DOHH2 (cell line): ENCODE data around the gene ZNF366.

Experiments used
- H3F3A ChIP-seq: fragments of 200-600 bp; sonication (generic), shearing (Covaris generic); 2 replicates; pipeline ENCODE4 v1.6.0; 2016; ENCODE audit warnings: antibody characterized with exemption, mild to moderate bottlenecking; ENCODE audit not compliant: control insufficient read depth, insufficient read depth
- H3K27ac ChIP-seq: fragments of 200-600 bp; sonication (generic); 2 replicates; pipeline ENCODE4 v1.5.1; 2014; ENCODE audit warnings: low read depth, mild to moderate bottlenecking, low read length, moderate library complexity
- H3K27me3 ChIP-seq: fragments of 200-600 bp; sonication (generic); 2 replicates; pipeline ENCODE4 v1.6.1; 2014; ENCODE audit warnings: mild to moderate bottlenecking, low read length, mixed read lengths; ENCODE audit not compliant: control insufficient read depth
- H3K36me3 ChIP-seq: fragments of 200-600 bp; sonication (generic); 2 replicates; pipeline ENCODE4 v1.6.1; 2014; ENCODE audit warnings: mild to moderate bottlenecking, low read length, moderate library complexity, mixed read lengths; ENCODE audit not compliant: control insufficient read depth
- H3K4me1 ChIP-seq: fragments of 200-600 bp; sonication (generic); 2 replicates; pipeline ENCODE4 v1.6.1; 2014; ENCODE audit warnings: mild to moderate bottlenecking, low read length, mixed read lengths; ENCODE audit not compliant: control insufficient read depth
- H3K4me2 ChIP-seq: fragments of 200-600 bp; sonication (generic); 2 replicates; pipeline ENCODE4 v1.6.0; 2014; ENCODE audit warnings: mild to moderate bottlenecking, low read length, moderate library complexity
- H3K4me3 ChIP-seq: fragments of 200-600 bp; sonication (generic); 2 replicates; pipeline ENCODE4 v1.5.1; 2014; ENCODE audit warnings: mild to moderate bottlenecking, low read length, mixed read lengths
- H3K79me2 ChIP-seq: fragments of 200-600 bp; sonication (generic); 2 replicates; pipeline ENCODE4 v1.6.1; 2014; ENCODE audit warnings: mild to moderate bottlenecking, low read length, mixed read lengths; ENCODE audit not compliant: control insufficient read depth
- H3K9me2 ChIP-seq: fragments of 200-600 bp; sonication (generic); replicated peaks from 2 replicates; pipeline ENCODE4 v1.6.1; 2014; ENCODE audit warnings: mild to moderate bottlenecking, low read length, mixed read lengths; ENCODE audit not compliant: control insufficient read depth
- H3K9me3 ChIP-seq: fragments of 200-600 bp; sonication (generic); 2 replicates; pipeline ENCODE4 v1.6.1; 2014; ENCODE audit warnings: antibody characterized with exemption, low read length, mixed read lengths; ENCODE audit not compliant: control insufficient read depth, insufficient read depth
- H4K20me1 ChIP-seq: fragments of 200-600 bp; sonication (generic); 2 replicates; pipeline ENCODE4 v1.6.0; 2014; ENCODE audit warnings: low read depth, mild to moderate bottlenecking, antibody characterized with exemption, low read length, moderate library complexity; ENCODE audit not compliant: control insufficient read depth, insufficient read depth
- EZH2phosphoT487 ChIP-seq: fragments of 200-600 bp; sonication (generic); IDR thresholded peaks from 2 replicates; pipeline ENCODE4 v1.6.1; 2017; ENCODE audit warnings: borderline replicate concordance, mild to moderate bottlenecking, antibody characterized with exemption, low read length, moderate library complexity, mixed read lengths
- TF ChIP-seq, protein P1 (sequence below): fragments of 200-600 bp; sonication (generic); IDR thresholded peaks from one replicate; pipeline ENCODE4 v1.5.1; 2014; ENCODE audit warnings: antibody characterized with exemption, mild to moderate bottlenecking, low read depth, low read length; ENCODE audit not compliant: poor library complexity, severe bottlenecking

ZNF366 gene

DNA sequence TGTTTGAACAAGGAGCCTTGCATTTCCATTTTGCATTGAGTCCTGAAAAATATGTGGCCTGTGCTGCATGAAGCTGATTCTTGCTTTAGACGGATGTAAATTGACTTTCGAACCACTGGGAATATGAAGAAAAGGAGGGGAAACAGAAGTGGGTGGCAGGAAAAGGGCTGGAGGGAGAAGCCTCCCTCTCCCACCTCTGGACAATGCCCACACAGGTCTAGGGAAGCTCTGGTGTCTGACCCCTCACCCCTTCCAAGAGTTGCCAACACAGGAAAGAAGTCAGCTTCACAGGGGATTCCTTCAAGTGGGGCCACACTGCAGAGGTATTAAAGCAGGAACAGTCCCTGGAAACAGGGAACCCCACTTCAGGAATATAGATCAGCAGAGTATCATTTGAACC, 52.2 kb downstream of the ZNF366 start:
- peaks cover 13% of the 10 kb centered on the region for H3K4me1 ChIP-seq
- no peaks in the 10 kb centered on the region for H3K27me3 ChIP-seq
- H3F3A ChIP-seq, result no peaks in the 10 kb centered on the region
- TF ChIP-seq, protein P1, sequence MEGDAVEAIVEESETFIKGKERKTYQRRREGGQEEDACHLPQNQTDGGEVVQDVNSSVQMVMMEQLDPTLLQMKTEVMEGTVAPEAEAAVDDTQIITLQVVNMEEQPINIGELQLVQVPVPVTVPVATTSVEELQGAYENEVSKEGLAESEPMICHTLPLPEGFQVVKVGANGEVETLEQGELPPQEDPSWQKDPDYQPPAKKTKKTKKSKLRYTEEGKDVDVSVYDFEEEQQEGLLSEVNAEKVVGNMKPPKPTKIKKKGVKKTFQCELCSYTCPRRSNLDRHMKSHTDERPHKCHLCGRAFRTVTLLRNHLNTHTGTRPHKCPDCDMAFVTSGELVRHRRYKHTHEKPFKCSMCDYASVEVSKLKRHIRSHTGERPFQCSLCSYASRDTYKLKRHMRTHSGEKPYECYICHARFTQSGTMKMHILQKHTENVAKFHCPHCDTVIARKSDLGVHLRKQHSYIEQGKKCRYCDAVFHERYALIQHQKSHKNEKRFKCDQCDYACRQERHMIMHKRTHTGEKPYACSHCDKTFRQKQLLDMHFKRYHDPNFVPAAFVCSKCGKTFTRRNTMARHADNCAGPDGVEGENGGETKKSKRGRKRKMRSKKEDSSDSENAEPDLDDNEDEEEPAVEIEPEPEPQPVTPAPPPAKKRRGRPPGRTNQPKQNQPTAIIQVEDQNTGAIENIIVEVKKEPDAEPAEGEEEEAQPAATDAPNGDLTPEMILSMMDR, result no peak
- no peak for TF ChIP-seq EZH2phosphoT487
- no peak overlapping the region for H3K4me3 ChIP-seq
- H3K27ac ChIP-seq, result no peak overlapping the region
- H3K9me2 ChIP-seq, result no peaks in the 10 kb centered on the region
- no peaks in the 10 kb centered on the region for H3K79me2 ChIP-seq
- no peaks in the 10 kb centered on the region for H3K36me3 ChIP-seq
- H3K9me3 ChIP-seq, result no peaks in the 10 kb centered on the region
- no peak overlapping the region for H3K4me2 ChIP-seq
- H4K20me1 ChIP-seq, result no peaks in the 10 kb centered on the region

DNA sequence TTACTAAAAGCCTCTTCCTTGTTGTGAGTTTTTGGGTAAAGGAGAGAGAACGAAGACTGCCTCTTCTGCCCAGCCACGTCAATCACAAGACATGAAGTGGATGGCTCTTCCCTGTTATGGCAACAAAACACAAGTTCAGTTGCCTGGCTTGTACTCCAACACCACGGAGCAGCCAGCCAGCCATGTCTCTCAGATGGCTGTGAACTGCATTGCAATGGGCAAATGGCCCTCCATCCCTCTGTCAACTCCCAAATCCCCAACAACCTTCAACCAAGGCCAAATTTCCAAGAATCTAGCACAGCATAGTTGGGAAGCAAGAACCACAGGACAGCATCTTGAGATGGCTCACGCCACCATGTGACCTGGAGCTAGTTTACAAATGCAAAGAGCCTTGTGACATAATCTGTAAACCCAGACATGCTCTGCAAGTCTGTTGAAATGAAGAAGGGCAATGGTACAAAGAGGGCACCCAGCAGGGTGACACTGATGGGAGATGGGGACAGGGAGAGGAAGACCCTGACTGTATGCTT, 53.9 kb downstream of the ZNF366 start:
- Histone ChIP-seq H3K4me1 (peaks cover 13% of the 10 kb centered on the region), H3K9me3 (no peaks in the 10 kb centered on the region), H3F3A (no peaks in the 10 kb centered on the region), H3K9me2 (no peaks in the 10 kb centered on the region), H3K27me3 (no peaks in the 10 kb centered on the region), H4K20me1 (no peaks in the 10 kb centered on the region), H3K36me3 (no peaks in the 10 kb centered on the region), H3K79me2 (no peaks in the 10 kb centered on the region), H3K4me3 (no peak overlapping the region), H3K27ac (no peak overlapping the region), H3K4me2 (no peak overlapping the region)
- no peak for TF ChIP-seq EZH2phosphoT487
- TF ChIP-seq, protein P1, result no peak

DNA sequence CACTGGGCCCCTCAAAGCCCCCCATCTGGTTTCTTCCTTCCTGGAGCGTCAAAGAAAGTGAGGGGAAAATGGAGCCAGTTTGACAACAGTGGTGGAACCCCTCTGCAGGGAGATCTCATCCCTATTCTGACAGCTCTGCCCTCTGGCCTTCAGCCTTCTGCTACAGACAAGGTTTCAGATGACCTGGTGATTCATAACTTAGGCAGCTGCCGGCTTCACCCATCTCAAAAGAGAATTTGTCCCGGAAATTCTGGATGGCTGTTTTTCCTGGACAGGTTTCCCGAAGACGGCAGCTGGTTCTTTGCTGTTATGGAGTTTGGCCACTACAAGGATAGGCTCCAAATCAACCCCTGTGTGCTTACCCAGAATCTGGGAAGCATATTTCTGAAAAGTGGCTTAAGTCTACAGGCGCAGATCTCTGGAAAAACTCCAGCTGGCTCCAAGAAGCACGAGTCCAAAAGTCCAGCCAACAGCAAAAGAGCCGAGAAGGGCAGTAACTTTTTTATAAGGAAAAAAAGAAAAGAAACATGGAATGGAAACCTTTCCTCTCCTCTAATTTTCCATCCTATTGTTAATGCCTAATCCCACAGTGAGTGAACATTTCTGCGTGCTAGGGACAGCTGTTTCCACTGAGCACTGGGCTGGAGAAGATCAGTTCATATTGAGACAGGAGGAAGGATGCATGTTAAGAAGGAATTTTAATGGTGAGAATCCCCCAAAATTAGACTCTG, 54.5 kb downstream of the ZNF366 start:
- H3K9me3 ChIP-seq, result no peaks in the 10 kb centered on the region
- H4K20me1 ChIP-seq, result no peaks in the 10 kb centered on the region
- no peaks in the 10 kb centered on the region for H3K9me2 ChIP-seq
- H3K27me3 ChIP-seq, result no peaks in the 10 kb centered on the region
- peak overlapping the region; percentile 37 for H3K4me2 ChIP-seq
- H3F3A ChIP-seq, result no peaks in the 10 kb centered on the region
- H3K36me3 ChIP-seq, result no peaks in the 10 kb centered on the region
- no peak overlapping the region for H3K27ac ChIP-seq
- no peak overlapping the region for H3K4me3 ChIP-seq
- no peaks in the 10 kb centered on the region for H3K79me2 ChIP-seq
- peaks cover 13% of the 10 kb centered on the region for H3K4me1 ChIP-seq
- TF ChIP-seq, protein P1, result no peak
- no peak for TF ChIP-seq EZH2phosphoT487
